Skeletal muscle cell (primary cell): ENCODE data around the gene DDX41.

Experiments used
- DNase-seq: peaks from one replicate; pipeline ENCODE4 v3.0.0-alpha.2; 2010; ENCODE audit warnings: low read depth
- H3K4me3 ChIP-seq: 2 replicates; pipeline ENCODE4 v1.5.1; 2011; ENCODE audit warnings: low read depth, mild to moderate bottlenecking, control low read depth, low read length, moderate library complexity

Gene DDX41

GRCh38 chr5:177519463-177520235 is 2.9 kb upstream of the DDX41 start:
- H3K4me3 ChIP-seq, result no peak overlapping the region
- no peak for DNase-seq

- peak overlapping the region; percentile 79 for H3K4me3 ChIP-seq
- DNase-seq, result no peak
Measured at GRCh38 chr5:177515580-177515979, 1.2 kb downstream of the DDX41 start.

- H3K4me3 ChIP-seq, result peak overlapping the region; percentile 79
- DNase-seq, result no peak
Measured at GRCh38 chr5:177514541-177514940, 2.2 kb downstream of the DDX41 start.

GRCh38 chr5:177513500-177513899 is 3.3 kb downstream of the DDX41 start:
- DNase-seq, result no peak
- H3K4me3 ChIP-seq, result no peak overlapping the region

- no peak overlapping the region for H3K4me3 ChIP-seq
- DNase-seq, result no peak
Measured at GRCh38 chr5:177512736-177513380, 3.9 kb downstream of the DDX41 start.

GRCh38 chr5:177511796-177512675 is 4.7 kb downstream of the DDX41 start:
- no peak overlapping the region for H3K4me3 ChIP-seq
- no peak for DNase-seq

- no peak for DNase-seq
Measured at GRCh38 chr5:177511181-177511580, 5.6 kb downstream of the DDX41 start.

GRCh38 chr5:177510567-177511053 is 6.2 kb downstream of the DDX41 start:
- DNase-seq, result no peak

More at GRCh38 chr5:177511181-177511580, 5.6 kb downstream of the DDX41 start:
- no peak overlapping the region for H3K4me3 ChIP-seq

GRCh38 chr5:177509991-177510566 is 6.7 kb downstream of the DDX41 start:
- H3K4me3 ChIP-seq, result no peak overlapping the region

More at GRCh38 chr5:177510567-177511053, 6.2 kb downstream of the DDX41 start:
- H3K4me3 ChIP-seq, result no peak overlapping the region

GRCh38 chr5:177509381-177509951 is 7.3 kb downstream of the DDX41 start, which contains the start of gene DOK3:
TSS of gene DOK3 (minus strand) at chr5:177509826. CDS start at chr5:177509540, 286 bp downstream.
- H3K4me3 ChIP-seq, result peak within 1 kb of the TSS; percentile 29
- DNase-seq, result no peak

More at GRCh38 chr5:177509991-177510566, 6.7 kb downstream of the DDX41 start:
- no peak for DNase-seq

GRCh38 chr5:177508837-177509236 is 7.9 kb downstream of the DDX41 start:
- no peak for DNase-seq
- peak overlapping the region; percentile 29 for H3K4me3 ChIP-seq

- DNase-seq, result no peak
- no peak overlapping the region for H3K4me3 ChIP-seq
Measured at GRCh38 chr5:177508221-177508611, 8.5 kb downstream of the DDX41 start.

- H3K4me3 ChIP-seq, result no peak overlapping the region
- no peak for DNase-seq
Measured at GRCh38 chr5:177507596-177508220, 9.1 kb downstream of the DDX41 start.

GRCh38 chr5:177507165-177507564 is 9.6 kb downstream of the DDX41 start:
- no peak overlapping the region for H3K4me3 ChIP-seq
- DNase-seq, result no peak

GRCh38 chr5:177505075-177505474 is 11.7 kb downstream of the DDX41 start:
- no peak for DNase-seq
- H3K4me3 ChIP-seq, result no peak overlapping the region

GRCh38 chr5:177504086-177505056 is 12.4 kb downstream of the DDX41 start:
- DNase-seq, result no peak
- H3K4me3 ChIP-seq, result no peak overlapping the region

- H3K4me3 ChIP-seq, result no peak overlapping the region
- DNase-seq, result no peak
Measured at GRCh38 chr5:177503351-177504085, 13.2 kb downstream of the DDX41 start.
